Measurements from ENCODE around the gene KRTAP12-3. TPM values are rescaled to one million over a fixed set of nuclear protein-coding genes. Genes with fewer than 3 reads are reported as not detected.
A peak's percentile ranks its signal among the peaks of the same experiment; 100 is the strongest.
"Not testable (repeated sequence)": the region's sequence is repeated elsewhere in the genome, so short reads cannot be mapped to it uniquely, and the experiment has no call there.

Gene KRTAP12-3
- total RNA-seq, 1 donor from 2014 or later, result not detected

- ATAC-seq, result no peak
Observed at GRCh38 chr21:44653123-44653522, 4.6 kb upstream of the KRTAP12-3 start.

DNA sequence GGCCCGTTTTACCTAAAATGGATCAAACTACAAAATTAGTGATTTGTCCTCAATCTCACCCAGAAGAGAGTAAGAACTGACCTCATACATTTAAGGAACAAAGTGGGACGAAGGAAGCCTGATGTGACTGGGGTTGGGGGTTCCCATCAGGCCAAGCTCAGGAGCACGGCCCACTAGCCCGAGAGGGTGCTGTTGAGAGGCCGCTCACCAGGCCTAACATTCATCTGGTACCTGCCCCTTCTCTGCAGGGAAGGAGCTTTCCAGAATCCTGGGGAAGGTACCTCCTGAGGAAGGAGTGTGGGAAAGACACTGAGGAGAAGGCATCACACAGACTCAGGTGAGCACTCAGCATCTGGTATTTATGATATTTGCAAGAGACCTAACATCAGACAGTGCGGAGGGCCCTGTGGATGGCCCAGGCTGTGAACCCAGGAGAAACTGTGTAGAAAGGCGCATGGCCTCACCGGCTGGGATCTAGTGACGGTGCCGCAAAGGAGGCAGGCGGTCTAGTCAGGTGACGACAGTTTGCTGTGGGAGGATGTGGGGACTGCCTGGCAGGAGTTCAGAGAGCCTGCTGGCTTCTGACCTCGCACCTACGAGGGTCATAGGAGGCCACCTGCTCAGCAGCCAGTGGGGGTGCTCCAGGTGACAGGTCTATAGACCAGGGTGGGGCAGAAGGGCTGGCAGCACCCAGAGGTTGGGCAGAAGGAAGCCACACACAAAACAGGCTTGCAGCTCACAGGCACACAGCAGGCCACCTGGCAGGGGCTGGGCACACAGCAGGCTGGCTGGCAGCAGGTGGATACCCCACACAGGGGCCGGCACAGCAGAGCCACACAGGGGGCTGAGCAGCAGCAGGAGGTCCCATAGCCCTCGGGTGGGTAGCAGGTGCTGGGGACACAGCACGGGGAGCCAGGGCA, 3.8 kb upstream of the KRTAP12-3 start:
- no peak for ATAC-seq

DNA sequence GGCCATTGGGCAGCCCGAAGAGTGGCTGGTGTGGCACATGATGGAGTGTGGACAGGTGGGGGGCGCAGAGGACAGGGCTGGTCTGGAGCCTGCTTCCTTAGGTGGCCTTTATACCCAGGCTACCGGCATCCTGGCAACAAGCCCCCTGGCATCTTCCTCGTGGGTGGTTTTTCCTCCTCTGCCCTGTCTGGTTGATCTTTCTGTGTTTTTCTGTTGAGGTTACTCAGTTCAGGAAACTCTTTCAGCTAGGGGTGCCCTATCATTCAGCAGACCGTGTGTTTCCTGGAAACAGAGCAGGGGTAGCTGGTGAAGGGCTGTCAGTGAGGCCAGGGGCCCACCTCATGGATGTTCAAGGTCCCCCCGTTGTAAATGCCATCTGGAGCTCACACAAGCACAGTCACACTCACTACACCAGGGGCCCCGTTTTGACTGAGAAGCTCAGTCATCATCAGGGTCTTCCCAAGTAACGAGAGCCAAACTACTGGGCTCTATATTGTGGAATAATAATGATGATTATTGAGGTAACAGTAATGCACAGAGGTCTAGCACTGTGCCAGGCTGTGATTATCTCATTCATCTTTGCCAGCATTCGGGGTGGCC, 3.1 kb upstream of the KRTAP12-3 start, which contains the start of gene KRTAP12-4:
Gene KRTAP12-4, minus strand, starts transcription at position 84 of the 600 bp plus-strand sequence. Its CDS starts 45 bp downstream, at position 39.
- no peak for ATAC-seq

GRCh38 chr21:44656868-44657267, 864 bp upstream of the KRTAP12-3 start:
- no peak for ATAC-seq

DNA sequence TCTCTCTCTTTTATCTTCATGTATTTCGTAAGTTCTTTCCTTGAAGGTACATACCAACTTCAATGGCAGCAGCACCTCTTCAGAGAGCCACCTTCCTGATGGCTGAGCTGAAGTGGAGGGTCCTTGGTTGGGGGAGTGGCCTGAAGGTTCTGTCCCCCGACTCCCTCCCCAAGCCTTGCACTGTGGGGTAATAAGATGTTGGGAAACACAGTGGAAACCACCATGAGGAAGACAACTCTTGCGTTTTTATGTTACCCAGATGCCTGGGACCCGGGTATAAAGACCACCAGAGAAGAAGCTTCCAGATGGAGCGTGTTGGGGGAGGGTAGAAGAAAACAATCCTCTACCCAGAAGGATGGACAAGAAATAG, 794 bp downstream of the KRTAP12-3 start:
- ATAC-seq, result no peak

DNA sequence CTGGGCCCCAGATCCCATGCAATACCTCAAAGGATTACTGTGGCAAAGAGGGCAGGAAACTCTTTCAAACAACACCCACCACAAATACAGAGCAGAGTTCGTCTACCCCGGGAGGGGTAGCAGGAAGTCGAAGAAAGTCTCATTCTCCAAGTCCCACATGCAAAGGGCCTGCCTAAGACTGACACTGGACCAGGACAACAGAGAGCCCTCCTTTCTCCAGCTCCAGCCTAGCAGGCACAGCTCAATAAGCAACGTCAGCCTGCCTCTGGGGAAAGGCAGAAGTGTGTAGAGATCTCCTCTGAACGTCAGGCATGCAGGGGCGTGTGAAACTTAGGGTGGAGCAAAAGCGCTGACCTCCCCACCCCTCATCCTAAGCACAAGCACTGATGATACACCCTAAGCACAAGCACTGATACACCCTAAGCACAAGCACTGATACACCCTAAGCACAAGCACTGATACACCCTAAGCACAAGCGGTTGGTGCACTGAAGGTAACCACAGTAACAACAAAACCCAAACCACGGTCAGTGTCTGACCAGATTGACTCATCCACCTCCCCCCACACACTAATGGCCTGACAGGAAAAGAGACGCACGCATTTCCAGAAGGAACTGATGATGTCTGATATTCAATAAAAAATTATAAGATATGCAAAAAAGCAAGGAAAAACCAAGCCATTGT, 1.3 kb downstream of the KRTAP12-3 start:
- ATAC-seq, result no peak

- ATAC-seq, result not testable (repeated sequence)
Observed at GRCh38 chr21:44661567-44661966, 3.8 kb downstream of the KRTAP12-3 start.

GRCh38 chr21:44664691-44665090, 7.0 kb downstream of the KRTAP12-3 start:
- ATAC-seq, result no peak

GRCh38 chr21:44666401-44667320, 8.9 kb downstream of the KRTAP12-3 start, which contains the start of gene KRTAP12-2:
KRTAP12-2 (minus strand) TSS chr21:44666927; CDS start chr21:44666886, 41 bp downstream.
- peak; percentile 41 for ATAC-seq

DNA sequence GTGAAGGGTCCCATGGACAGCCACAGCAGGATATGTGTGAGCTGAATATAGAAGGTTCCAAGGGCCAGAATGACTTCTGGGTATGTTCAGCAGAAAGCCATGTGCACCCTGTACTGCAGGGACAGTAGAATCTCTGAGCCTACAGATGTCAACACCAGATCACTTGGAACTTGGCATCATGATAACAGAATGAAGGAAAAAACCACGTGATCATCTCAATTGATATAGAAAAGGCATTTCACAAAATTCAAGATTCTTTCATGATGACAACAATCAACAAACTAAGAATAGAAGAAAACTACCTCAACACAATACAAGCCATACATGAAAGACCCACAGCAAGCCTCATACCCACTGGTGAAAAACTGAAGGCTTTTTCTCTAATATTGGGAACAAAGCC, 9.9 kb downstream of the KRTAP12-3 start:
- no peak for ATAC-seq

GRCh38 chr21:44670642-44671432, 13.1 kb downstream of the KRTAP12-3 start:
- no peak for ATAC-seq

GRCh38 chr21:44671911-44672310, 14.2 kb downstream of the KRTAP12-3 start:
- ATAC-seq, result no peak

DNA sequence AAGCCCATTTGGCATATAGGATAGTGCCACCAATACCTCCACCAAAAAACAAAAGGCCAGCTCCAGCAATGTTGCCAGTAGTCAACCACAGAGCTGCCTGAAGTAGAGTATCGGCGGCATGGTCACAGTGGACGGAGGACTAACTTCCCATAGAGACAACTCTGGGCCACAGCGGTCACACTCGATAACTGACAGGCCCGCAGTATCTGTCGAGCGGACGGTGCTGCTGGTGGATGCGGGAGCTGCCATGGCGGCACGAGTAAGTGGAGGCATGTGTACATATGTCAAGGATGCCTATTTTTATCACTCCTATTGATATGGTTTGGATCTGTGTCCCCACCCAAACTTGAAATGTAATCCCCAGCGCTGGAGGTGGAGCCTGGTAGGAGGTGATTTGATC, 20.1 kb downstream of the KRTAP12-3 start:
- no peak for ATAC-seq

DNA sequence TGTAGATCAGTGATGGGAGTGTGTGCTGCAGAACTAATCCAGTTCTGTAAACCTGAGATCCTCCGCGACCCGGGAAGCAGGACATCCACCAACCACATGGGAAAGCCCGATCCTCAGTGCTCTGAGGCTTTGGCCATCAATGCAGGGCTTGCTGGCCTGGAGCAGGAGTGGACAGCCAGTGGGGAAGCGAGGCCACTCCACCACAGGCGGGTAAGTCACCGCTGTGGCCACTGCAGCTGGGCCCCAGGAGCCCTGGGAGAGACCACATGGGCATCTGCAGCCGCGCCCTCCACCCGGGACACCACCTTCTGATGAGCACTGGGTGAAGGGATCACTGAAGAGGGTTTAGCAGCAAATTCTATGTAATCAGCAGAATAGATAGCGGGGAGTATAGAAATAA, 23.4 kb downstream of the KRTAP12-3 start:
- no peak for ATAC-seq

DNA sequence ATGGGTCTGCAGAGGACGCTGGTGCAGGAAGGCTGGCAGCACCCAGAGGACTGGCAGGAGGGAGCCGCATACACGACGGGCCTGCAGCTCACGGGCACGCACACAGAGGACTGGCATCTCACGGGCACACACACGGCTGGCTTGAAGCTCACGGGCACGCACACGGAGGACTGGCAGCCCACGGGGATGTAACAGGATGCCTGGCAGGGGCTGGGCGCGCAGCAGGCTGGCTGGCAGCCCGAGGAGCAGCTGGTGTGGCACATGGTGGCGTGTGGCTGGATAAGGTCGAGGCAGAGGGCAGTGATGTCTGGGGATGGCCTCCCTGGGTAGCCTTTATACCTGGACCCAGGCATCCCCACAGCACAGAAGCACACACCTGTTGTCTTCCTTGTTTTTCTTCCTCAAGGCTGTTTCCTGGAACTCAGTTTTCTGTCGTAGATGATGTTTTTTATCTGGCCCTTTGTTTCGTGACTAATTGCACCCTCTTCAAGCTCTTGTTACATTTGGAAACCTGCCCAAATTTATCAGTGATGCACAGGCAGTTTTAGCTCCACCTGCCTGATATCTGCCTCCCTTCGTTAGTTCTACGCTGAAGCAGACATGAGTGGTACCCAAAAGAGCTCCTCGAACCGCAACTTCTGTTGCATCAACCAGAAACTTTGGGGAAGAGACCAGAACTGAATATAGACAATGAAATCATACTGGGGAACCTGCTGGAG, 24.3 kb downstream of the KRTAP12-3 start, which contains the start of gene KRTAP12-1:
Gene KRTAP12-1, minus strand, starts transcription at position 303 of the 719 bp plus-strand sequence. Its CDS starts 40 bp downstream, at position 263.
- ATAC-seq, result no peak

DNA sequence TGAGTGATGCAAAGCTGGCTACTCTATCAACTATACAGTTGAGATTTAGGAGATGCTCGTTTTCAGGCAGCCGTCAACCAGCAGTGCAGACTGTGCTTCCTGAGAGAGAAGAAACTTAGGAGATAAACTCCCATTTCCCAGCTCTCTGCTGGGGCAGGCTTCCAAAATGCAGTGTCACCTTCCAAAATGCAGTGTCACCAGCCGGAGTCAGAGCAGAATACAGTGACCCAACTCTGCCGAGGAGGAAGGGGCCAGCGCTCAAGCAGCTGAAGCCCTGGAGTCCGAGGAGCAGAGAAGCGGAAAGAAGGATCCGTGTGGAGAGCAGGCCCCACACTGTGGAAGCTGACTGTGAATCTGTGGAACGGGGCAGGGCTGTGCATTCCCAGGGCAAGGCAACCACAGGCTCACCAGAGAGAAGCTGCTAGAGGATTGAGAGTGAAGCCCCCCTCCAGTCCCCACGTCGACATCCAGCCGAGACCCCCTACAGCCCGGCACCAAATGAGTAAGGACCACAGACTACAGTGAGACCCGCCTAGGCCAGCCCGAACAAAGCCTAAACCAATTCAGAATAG, 24.9 kb downstream of the KRTAP12-3 start:
- ATAC-seq, result no peak

GRCh38 chr21:44684077-44684476, 26.3 kb downstream of the KRTAP12-3 start:
- no peak for ATAC-seq

GRCh38 chr21:44684483-44684882, 26.8 kb downstream of the KRTAP12-3 start:
- ATAC-seq, result no peak

- not testable (repeated sequence) for ATAC-seq
Observed at GRCh38 chr21:44685050-44685449, 27.3 kb downstream of the KRTAP12-3 start.
